ENCODE measurements around the gene MPZL3. TPM values are rescaled to one million over a fixed set of nuclear protein-coding genes. Genes with fewer than 3 reads are reported as not detected.

The MPZL3 gene
- total and polyA plus RNA-seq, 7 donors: 0.16 to 6.2 (median 0.55) TPM

GRCh38 chr11:118258410-118258809 is 6.2 kb upstream of the MPZL3 start:
- DNase-seq: no peak
- H3K4me3 ChIP-seq: no peak overlapping the region
- no peaks in the 10 kb centered on the region for H3K4me1 ChIP-seq
- H3K27me3 ChIP-seq: peaks cover 4 to 45% (median 26%) of the 10 kb centered on the region in 3 donors
- H3K27ac ChIP-seq: no peak overlapping the region
- intact Hi-C loops (cut with DNase I): no loop called here
- TF ChIP-seq EP300 (IDR thresholded peaks at IDR 0.05): no peak
- TF ChIP-seq POLR2AphosphoS5 (IDR thresholded peaks at IDR 0.05): no peak
- no peak for TF ChIP-seq POLR2A (IDR thresholded peaks at IDR 0.05)
- no peak for TF ChIP-seq CTCF (IDR thresholded peaks at IDR 0.05)
- no peaks in the 10 kb centered on the region for H3K36me3 ChIP-seq
- no peaks in the 10 kb centered on the region for H3K9me3 ChIP-seq
- 0 to 91% methylated on average over 1 of the region's 1 CpG for WGBS, 2 donors

GRCh38 chr11:118252688-118253087 is 523 bp upstream of the MPZL3 start:
- Histone ChIP-seq H3K36me3 (no peaks in the 10 kb centered on the region), H3K9me3 (peaks cover 0 to 2% (median 0%) of the 10 kb centered on the region in 4 donors), H3K4me3 (peak overlapping the region in 3 of 4 donors; percentile 60 to 67 (median 60)), H3K27me3 (peaks cover 0 to 14% (median 0%) of the 10 kb centered on the region in 3 donors), H3K4me1 (peaks cover 0 to 11% (median 5%) of the 10 kb centered on the region in 4 donors), H3K27ac (no peak overlapping the region)
- intact Hi-C loops (cut with DNase I): no loop called here
- 38 to 55% methylated on average over 3 of the region's 3 CpGs for WGBS, 2 donors
- no peak for DNase-seq
- TF ChIP-seq CTCF (IDR thresholded peaks at IDR 0.05) (no peak), POLR2AphosphoS5 (IDR thresholded peaks at IDR 0.05) (no peak), POLR2A (IDR thresholded peaks at IDR 0.05) (no peak), EP300 (IDR thresholded peaks at IDR 0.05) (no peak)

- WGBS, 2 donors: 54 to 69% methylated on average over 1 of the region's 1 CpG
- Histone ChIP-seq H3K36me3 (no peaks in the 10 kb centered on the region), H3K27me3 (peaks cover 0 to 25% (median 0%) of the 10 kb centered on the region in 3 donors), H3K4me3 (no peak overlapping the region), H3K9me3 (peaks cover 0 to under 1% (median 0%) of the 10 kb centered on the region in 4 donors), H3K27ac (no peak overlapping the region), H3K4me1 (peaks cover 0 to 6% (median 2%) of the 10 kb centered on the region in 4 donors)
- no peak for DNase-seq
- intact Hi-C loops (cut with DNase I): no loop called here
- TF ChIP-seq CTCF (IDR thresholded peaks at IDR 0.05) (no peak), POLR2AphosphoS5 (IDR thresholded peaks at IDR 0.05) (no peak), EP300 (IDR thresholded peaks at IDR 0.05) (no peak), POLR2A (IDR thresholded peaks at IDR 0.05) (no peak)
These were observed 5.1 kb downstream of the MPZL3 start for GRCh38 chr11:118247041-118247440.

GRCh38 chr11:118245936-118246562 is 6.1 kb downstream of the MPZL3 start:
- TF ChIP-seq CTCF (IDR thresholded peaks at IDR 0.05) (no peak), POLR2A (IDR thresholded peaks at IDR 0.05) (no peak)
- H3K27ac ChIP-seq: no peak overlapping the region
- no peaks in the 10 kb centered on the region for H3K9me3 ChIP-seq
- intact Hi-C loops (cut with DNase I): no loop called here
- peaks cover 0 to 25% (median 0%) of the 10 kb centered on the region in 3 donors for H3K27me3 ChIP-seq
- WGBS, 2 donors: 88% methylated on average over 3 of the region's 3 CpGs
- DNase-seq: no peak
- H3K4me1 ChIP-seq: no peaks in the 10 kb centered on the region
- H3K4me3 ChIP-seq: no peak overlapping the region
- no peaks in the 10 kb centered on the region for H3K36me3 ChIP-seq
